GM18520 (cell line): ENCODE results near the gene ARL3.
"Not testable (repeated sequence)": the region's sequence is repeated elsewhere in the genome, so short reads cannot be mapped to it uniquely, and the experiment has no call there.

ENCODE experiments used
- ATAC-seq: cut with Tn5 transposase; IDR thresholded peaks from one replicate; pipeline ENCODE4 v1.9.1; 2021; ENCODE audit not compliant: unreplicated experiment

ARL3 gene

DNA sequence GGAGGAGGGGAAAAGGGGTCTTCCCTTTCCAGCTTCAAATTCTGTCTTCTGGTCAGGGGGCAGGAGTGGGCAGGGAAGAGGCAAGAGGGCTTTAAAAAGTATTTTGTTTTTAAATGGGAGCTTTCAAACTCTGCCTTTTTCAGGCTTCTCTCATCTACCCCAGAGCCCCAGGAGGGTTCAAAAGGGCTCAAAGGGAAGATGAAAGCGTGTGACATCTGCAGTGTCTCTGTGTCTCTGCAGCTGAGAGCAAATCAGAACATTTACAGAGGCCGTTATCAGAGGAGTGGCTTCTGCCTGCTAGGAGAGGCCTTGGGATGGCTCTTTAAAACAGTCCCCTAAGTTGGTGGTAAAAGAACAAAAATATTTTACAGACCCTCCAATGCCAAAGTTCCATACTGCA is 39.6 kb downstream of the ARL3 start:
- ATAC-seq: no peak

DNA sequence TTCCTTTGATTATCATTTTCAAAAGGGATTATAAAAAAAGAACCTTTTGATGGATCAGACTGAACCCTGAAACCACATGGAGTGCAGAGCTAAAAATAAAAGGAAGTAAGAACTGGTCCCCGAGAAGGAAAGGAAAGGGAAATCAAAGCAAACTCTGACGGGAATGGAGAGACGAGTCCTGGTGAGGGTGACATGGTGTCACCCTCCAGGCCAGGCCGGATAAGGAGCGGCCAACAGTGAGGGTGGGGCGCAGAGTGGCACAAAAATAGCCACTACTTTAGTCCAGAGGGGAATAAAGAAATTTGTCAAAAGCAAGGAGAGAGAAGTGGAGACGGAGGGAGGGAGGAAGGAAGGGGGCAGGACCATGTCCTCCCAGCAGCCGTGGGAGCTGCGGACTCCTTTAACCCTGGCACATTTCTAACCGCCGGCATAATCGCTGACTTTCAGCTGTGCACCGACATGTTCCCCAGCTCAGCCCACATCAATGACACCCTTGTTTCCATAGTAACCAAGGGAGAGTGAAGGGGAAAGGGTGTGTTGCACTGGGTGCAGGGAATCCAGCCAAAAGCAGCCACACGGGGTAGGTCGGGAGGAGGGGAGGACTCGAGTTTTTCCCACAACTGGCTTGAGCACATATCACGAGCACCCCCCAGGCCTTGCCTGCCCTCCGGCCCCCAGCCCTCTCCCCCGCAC is 40.2 kb downstream of the ARL3 start:
- no peak for ATAC-seq

- ATAC-seq: no peak
Observed at GRCh38 chr10:102673236-102673818, 40.9 kb downstream of the ARL3 start.

- no peak for ATAC-seq
Observed at GRCh38 chr10:102670871-102671434, 43.2 kb downstream of the ARL3 start.

- no peak for ATAC-seq
Observed at GRCh38 chr10:102670065-102670670, 44.0 kb downstream of the ARL3 start.

- ATAC-seq: no peak
Observed at GRCh38 chr10:102669206-102670064, 44.8 kb downstream of the ARL3 start.

DNA sequence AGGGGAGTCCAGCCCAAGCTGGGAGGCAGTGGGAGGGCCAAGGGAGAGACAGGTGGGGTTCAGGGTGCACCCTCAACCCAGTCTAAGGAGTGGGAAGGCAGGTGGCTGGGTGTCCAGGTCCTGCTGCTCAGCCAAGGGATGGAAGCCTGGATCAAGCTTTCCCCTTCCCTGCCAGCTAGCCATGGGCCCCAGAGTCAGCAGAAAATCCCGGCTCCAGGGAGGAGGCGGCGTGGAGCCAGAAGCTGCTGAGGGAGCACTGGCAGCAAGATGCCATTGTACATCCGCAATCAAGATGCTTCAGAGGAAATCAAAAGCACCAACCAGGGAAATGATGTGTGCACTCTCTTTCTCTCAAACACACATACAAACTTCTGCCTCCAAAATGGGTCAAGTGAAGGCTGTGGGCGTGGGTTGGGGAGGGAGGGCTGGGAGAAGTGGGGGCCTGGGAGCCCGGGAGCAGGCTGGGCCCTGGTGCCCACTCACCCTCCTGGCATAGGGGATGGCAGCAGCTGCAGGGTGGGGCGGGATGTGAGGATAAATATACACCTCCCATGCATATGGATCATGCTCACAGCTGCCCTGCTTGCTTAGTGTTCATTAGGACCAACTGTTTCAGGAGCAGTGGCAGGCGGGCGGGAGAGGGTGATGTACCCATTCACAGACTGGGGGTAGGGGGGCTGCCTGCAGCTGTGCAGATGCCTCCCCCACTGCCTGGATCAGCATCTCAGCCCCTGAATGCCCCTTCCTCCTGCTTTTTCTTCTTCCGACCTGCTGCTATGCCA is 45.7 kb downstream of the ARL3 start:
- no peak for ATAC-seq

GRCh38 chr10:102667411-102667810 is 46.8 kb downstream of the ARL3 start:
- not testable (repeated sequence) for ATAC-seq

DNA sequence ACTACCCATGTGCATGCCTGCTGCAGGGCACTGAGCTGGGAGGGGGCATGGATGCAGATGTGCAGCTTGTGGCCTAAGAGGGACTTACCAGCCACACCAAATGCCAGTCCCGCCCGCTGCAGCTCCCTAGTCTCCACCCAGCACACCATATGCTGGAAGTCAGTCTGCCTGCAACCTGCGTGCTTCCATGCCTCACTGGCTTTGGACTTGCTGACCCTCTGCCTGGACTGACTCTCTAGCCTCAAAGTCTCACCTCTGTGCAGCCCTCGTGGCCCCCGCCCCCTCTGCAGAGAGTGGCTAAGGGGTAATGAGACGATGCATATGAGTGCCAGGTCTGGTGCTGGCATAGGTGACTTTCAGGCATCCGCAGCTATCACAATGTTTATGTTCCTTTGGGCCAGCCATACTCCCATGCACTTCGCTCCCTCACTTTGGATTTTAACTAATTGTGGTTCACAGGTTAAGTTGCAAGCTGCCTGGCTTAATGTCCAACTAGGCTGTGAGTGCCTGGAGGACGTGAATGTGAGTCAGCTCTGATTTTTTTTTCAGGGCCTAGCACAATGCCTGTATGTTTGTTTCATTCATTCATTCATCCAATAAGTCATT is 48.2 kb downstream of the ARL3 start:
- no peak for ATAC-seq

- ATAC-seq: no peak
Observed at GRCh38 chr10:102661658-102662028, 52.6 kb downstream of the ARL3 start.

DNA sequence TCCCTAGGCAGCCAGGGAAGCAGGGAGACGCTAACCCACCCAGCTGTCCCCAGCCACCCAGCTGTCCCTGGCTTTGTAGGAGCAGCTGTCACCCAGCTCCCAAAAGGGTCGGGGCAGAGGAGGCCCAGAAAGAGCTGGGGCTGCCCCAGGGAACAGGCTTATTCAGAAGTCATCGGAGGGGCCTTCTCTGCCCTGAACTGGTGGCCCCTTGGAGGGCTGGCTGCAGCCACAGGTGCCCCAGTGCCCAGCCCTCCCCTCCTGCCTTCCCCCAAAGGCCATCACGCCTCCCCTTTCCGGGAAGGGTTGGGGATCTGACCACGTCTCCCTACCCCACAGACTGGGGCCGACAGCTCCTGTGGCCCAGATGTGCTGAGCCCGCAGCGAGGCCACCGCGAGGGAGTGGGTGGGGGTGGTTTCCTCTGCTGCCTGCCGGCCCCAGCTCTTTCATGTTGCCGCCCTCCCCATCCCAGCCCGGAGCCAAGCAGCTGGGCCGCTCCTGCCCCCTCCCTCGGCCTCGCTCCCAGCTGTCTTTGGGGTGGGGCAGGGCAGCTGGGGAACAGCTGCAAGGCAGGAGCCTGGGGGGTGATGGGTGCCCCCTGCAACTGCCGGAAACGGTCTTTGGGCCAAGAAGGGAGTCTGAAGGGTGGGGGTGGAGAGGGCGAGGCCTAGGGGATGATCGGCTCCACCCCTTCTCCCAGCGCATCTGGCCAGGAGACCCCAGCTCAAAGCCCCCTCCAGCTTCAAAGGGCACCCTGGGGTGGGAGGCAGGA is 53.1 kb downstream of the ARL3 start:
- no peak for ATAC-seq

GRCh38 chr10:102658802-102659201 is 55.4 kb downstream of the ARL3 start:
- no peak for ATAC-seq

DNA sequence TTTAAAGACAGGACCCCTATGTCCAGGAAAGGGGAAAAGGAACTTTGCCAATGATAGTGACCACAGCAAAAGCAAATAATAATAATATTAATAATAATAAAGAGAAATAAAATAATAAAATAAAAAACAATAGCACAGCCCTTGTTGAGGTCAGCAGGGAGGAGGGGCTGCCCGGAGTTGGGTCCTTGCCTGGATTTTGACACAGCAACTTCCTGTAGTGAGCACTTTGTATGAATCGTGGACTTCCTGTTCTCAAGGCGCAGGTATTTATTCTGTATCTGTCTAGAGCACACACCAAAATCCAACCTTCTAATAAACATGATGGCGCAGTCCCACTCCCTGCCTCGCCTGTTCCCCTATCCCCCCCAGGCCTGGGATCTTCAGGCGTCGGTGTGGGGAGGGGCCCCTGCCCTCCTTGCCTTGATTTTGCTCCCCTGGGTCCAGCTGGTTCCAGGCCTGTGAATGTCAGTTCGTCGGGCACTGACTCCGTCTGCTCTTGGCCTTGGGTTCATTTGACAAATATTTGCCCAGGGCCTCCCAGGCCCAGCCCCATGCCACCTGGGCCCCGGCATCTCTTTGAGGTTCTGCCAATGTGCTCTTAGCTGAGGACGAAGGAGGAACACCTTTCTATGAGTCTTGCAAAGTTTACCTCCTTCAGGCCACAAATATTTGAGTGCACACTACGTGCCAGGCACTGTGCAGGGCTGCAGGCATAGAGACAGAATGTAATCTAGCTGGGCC is 56.0 kb downstream of the ARL3 start:
- no peak for ATAC-seq

DNA sequence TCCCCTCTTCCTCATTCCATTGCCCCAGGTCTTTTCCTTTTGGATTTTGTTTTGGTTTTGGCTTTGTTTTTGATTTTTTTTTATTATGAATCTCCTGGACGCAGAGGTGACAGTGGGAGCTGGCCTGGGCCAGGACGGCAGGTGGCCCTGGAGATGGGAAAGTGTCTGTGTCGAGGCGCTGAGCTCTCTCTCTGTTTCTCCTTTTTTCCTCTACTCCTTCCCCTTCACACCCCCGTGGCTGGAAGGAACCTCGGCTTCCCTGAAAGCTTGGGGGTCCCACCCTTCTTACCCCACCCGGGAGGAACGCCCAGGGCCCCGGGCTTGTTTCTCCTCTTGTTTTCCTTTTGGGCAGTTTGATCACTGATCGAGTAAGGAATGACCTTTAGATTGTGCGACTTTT is 56.7 kb downstream of the ARL3 start:
- ATAC-seq: no peak

GRCh38 chr10:102656791-102657371 is 57.3 kb downstream of the ARL3 start:
- ATAC-seq: no peak

DNA sequence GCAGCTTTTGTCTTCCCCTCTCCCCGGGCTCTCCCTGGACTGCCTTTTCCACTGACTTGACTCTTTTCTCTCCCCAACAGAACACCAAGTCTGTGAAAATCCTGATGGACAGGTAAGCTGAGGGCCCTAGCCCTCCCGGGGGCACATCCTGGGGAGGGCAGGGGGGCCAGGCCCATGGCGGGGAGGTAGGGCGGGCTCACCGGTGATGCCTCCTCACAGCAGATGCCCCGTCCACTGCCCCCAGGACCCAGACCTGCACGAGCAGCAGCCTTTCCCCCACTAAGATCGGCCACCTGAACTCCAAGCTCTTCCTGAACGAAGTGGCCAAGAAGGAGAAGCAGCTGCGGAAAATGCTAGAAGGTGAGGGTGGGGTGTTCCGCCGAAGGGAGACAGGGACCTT is 58.2 kb downstream of the ARL3 start:
- no peak for ATAC-seq

GRCh38 chr10:102654969-102655368 is 59.2 kb downstream of the ARL3 start:
- no peak for ATAC-seq

- ATAC-seq: no peak
Observed at GRCh38 chr10:102654566-102654965, 59.6 kb downstream of the ARL3 start.
